HG03469 (cell line): ENCODE measurements around the gene THADA.
"Not testable (repeated sequence)": the region's sequence is repeated elsewhere in the genome, so short reads cannot be mapped to it uniquely, and the experiment has no call there.

Experiments
- ATAC-seq: cut with Tn5 transposase; IDR thresholded peaks from one replicate; pipeline ENCODE4 v1.9.1; 2021; ENCODE audit warnings: mild to moderate bottlenecking, moderate library complexity, moderate number of reproducible peaks; ENCODE audit not compliant: unreplicated experiment

Gene THADA

DNA sequence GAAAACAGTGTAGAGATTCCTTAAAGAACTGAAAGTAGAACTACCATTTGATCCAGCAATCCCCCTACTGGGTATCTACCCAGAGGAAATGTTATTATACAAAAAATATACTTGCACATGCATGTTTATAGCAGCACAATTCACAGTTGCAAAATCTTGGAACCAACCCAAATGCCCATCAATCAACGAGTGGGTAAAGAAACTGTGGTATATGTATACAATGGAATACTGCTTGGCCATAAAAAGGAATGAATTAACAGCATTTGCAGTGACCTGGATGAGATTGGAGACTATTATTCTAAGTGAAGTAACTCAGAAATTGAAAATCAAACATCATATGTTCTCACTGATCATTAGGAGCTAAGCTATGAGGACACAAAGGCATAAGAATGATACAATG is 4.8 kb upstream of the THADA start:
- ATAC-seq: not testable (repeated sequence)

DNA sequence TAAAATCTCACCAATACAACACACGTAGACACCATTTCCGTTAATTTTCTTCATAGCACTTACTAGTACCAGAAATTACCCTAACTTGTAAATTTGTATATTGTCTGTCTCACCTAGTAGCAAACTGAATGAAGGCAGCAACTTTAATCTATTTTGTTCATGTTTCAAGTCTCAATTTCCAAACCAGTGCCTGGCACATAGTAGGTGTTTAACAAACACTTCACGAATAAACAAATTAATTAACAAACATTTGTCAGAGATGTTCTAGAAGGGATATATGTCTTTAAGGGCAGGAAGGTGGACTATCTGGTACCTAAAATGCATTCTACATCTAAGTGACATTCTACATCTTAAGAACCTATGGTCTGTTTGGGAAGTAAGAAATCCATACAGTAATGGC is 963 bp downstream of the THADA start:
- no peak for ATAC-seq

DNA sequence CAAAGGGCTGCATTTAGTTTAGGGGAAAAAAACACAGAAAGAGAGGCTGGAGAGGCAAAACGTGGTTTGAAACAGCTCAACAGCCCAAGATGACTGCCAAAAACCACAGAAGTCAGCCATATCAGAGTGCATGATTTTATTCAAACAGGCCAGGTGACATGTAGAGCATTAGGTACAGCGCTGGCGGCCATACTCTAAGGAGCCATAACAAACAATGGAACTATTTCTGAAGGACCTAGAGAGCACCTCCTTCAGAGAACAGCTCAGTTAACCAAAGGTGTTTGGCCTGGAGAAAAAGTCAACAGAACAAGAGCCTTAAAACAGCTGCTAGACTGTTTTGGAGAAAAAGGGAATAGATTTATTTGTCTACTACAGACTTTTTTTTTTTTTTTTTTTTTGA is 2.6 kb downstream of the THADA start:
- ATAC-seq: no peak

DNA sequence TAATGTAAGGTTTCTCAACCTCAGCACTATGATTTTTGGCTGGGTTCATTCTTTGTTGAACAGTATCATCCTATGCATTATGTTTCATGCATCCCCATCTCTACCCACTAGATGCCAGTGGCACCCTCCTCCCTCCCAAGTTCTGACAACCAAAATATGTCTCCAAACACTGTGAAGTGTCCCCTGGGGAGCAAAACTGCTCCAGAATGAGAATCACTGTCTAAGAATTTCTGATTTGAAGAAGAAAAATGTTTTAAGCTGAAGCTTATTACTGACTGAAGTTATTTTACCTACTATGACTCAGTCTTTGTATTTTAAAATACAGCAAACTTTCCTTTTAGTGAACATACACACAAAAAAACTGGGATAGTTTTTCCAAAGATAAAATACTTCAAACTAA is 3.4 kb downstream of the THADA start:
- no peak for ATAC-seq

- ATAC-seq: no peak
Observed at GRCh38 chr2:43585708-43586107, 10.1 kb downstream of the THADA start.

DNA sequence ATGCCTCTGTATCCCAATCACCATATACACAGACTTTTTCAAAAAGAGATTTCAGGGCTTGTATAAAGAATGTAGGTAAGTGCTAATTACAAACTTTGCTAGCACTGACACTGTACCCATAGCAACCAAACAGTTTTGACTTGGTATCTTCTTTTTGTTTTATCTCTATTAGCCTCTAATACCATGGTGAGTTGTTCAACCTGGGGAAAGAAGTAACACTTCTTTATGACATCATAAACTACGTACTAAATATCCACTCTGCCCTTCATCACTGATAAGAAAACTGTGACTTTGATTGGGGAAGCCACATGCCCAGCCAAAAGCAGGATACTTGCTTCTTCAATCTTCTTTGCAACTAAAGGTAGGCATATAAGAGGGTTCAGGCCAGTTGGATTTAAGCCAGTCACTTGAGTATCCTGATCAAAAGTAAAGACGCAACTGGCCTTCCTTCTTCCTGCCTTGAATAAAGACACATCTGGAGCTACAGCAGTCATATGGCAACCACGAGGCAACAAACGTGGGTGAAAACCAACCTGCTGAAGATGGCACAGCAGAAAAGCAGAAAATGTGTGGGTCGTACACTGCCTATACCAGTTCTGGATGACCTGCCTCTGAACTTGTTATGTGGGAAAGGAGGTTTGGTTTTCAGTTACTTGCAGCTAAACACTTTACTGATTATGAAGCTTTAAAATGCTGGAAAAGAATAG is 16.4 kb downstream of the THADA start:
- ATAC-seq: no peak

DNA sequence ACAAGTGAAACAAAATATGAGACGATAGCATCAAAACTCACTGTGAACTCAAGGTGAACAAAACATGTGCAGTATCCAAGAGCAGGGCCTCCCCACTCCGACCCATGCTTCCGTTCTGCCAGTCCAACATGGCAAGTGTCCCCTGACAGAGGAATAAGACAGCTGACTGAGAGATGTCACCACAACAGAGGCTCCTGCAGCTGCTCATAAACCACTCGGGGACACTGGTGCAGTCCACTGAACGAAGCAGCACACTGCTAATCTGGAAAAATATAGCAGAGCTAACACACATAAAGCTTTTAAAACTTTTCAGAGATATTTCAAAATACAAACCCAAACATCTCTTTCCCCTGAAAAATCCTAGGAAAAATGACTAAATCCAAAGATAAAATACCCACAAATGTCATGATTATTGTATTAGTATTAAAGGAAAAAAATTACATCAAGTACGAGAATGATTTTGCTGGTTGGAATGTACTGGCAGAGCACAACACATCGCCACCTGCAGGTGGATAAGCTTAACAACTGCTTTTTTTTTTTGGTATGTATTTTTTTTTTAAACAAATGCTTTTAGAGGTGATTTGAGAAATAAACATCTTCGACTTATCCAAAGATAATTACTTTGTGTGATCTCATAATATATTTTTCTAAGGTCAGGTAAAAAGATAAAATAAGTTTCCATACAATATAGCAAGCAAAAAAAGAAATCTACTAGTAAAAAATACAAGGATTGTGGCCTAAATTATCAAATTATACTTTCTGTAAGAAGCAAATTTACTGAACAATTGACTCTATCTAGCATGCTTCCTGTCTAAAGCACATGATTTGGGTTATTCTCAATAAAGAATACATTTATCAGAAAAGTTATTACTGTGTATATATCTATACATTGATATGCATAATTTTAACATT is 18.6 kb downstream of the THADA start:
- ATAC-seq: no peak

DNA sequence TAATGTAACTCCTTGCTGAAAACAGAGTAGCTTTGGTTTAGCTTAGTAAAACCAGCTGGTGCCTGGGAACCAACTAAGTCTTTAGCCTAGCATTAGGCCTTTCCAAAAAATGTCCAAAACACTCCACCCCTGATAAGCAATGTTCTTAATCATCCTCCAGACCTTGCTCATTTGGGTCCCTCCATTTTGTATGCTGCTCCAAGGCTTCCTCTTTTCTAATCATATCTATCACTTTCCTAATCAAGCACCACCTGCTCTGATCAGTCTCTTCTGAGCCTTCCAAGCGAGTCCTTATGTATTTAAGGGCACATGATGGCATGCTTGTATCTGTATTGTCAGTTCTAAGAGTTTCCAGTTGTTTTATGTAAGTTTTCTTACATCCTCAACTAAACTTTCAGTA is 23.6 kb downstream of the THADA start:
- no peak for ATAC-seq

DNA sequence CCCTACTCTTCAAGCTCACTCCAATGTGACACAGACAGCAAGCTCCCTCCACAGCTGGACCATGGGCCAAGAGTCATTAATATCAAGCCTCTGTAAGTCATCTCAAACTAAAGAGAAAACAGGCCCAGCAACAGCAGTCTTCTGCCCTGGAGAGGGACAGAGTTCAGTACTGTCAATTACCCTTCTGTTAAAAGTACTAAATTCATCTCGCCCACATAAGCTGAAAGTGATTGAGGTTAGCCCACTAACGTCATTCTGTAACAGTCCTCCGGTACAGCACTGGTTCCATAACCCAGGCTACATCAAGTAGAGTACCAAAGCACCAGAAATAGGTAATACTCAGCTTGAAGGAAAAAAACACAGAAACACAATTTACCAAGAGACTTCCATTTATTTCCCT is 25.9 kb downstream of the THADA start:
- peak; percentile 74 for ATAC-seq

DNA sequence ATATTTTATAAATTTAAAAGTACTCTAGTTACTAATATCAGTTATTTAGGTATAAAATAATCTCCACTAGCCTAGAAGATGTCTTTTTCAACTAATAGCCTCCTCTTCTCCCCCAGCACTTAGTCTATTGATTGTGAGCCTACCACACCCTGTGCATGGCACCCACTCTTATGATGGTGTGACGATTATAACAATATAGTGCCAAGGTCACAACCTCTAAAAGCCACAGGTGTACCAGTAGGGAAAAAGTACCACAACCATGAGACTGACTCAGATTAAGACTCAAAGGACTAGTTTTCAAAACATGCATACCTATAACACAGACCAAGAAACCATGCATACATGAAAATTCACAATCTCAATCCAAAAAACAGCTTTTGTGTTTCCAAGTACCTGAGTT is 27.6 kb downstream of the THADA start:
- no peak for ATAC-seq

DNA sequence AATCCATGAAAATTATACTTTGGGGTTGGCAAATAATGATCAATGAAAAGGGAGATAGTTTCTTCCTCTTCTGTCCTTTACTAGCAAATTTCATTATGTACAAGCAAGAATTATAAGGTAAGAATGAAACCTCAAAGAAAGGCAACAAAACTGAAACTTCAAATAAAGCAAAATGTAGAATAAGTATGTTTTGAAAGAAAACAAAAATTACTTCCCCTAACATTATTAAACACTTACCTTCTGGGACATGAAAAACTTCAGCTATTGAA is 29.4 kb downstream of the THADA start:
- peak; percentile 17 for ATAC-seq

GRCh38 chr2:43563679-43564078 is 32.2 kb downstream of the THADA start:
- ATAC-seq: no peak

DNA sequence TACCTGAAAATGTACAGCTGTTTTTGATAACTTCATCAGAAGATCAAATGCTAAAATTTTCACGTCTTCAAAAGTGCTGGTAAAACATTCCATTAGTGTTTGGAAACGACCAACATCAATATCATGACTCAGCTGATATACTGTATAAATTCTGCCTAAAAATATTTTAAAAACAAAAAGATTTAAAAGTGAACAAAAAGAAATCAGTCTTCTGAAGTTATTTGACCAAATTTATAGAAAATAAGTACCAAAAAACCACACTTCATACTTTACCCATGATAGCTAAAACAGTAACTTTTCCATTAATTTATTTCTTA is 35.6 kb downstream of the THADA start:
- ATAC-seq: no peak

- ATAC-seq: peak; percentile 36
Observed at GRCh38 chr2:43559391-43560230, 36.2 kb downstream of the THADA start.

DNA sequence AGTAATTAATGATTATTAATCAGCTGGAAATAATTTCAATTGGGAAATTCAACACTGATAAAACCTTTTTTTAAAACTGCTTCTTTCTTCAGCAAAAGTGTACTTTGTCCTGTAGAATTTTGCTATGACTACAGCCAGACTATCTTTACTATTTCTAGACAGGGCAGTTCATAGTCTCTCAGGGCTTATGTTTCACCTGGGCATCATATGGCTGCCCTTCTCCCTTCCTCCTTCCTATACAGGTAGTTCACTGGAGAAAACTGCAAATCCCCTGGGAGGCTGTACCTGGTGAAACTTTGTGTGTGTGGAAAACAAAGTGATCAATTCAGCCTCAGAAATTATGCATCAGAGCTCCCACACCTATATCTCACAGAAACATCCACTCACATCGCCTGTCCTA is 38.6 kb downstream of the THADA start:
- no peak for ATAC-seq

DNA sequence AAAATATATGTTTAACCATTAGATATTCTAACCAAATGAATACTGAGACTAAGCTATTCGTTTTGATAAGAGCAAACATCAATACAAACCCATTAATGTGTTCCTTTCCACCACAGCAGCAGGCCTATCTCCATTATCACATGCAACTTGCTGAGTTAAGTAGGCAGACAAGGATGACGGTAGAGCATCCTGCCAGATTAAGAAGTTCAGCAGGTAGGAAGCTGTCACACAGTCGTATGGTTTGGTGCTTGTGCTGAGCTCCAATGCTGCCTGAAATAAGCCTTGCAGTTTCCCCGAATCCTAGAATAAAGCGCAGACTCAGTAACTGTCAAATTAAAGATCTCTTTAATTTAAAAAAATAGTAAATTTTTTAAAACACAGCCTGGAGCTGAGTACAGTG is 39.6 kb downstream of the THADA start:
- ATAC-seq: no peak

- ATAC-seq: no peak
Observed at GRCh38 chr2:43553341-43553855, 42.4 kb downstream of the THADA start.

- ATAC-seq: no peak
Observed at GRCh38 chr2:43551990-43552389, 43.8 kb downstream of the THADA start.

GRCh38 chr2:43548381-43548780 is 47.5 kb downstream of the THADA start:
- not testable (repeated sequence) for ATAC-seq

GRCh38 chr2:43542285-43542933 is 53.4 kb downstream of the THADA start:
- no peak for ATAC-seq

DNA sequence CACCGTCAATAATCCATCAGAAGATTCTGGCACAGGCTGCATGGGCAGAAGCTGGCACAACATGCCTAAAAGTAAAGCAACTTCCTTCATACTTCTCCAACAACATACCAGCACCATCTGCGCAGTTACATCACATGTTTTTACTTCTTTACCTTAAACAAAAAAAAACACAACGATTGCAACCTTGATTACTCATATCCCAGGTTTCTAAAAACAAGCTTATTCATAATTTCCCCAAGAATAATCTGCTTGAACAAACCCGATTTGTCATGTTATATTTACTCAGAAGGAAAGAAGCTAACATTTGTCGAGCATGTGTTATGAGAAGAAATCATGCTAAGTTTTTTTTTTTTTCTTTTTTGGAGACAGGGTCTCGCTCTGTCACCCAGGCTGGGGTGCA is 54.7 kb downstream of the THADA start:
- ATAC-seq: no peak
